Measurements from ENCODE around the gene STARD13.

DNA sequence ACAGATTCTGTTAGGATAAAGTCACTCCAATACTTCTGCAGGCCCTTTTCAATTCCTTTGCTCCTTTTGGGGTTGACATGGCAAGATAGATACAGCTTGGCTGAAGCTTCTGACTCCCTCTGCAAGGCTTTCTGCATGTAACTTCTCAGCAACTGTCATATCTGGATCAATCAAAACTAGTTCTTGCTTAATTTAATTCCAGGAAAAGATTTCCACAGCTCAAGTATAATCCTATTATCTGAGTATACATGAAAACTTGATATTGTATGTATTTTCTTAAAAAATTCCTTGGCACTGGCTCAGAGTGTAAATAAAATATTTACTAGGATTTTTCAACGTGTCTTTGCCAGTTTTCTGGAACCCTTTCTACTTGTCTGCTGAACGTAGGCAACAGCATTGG lies 109.6 kb downstream of the STARD13 start:
- TF ChIP-seq EGR1 (IDR thresholded peaks at IDR 0.05) (no peak), YY1 (IDR thresholded peaks at IDR 0.05; ENCODE audit: low read depth) (no peak), NFIC (IDR thresholded peaks at IDR 0.05) (no peak), RAD21 (IDR thresholded peaks at IDR 0.05; ENCODE audit: low read depth) (no peak)
- TF ChIP-seq, protein P1, sequence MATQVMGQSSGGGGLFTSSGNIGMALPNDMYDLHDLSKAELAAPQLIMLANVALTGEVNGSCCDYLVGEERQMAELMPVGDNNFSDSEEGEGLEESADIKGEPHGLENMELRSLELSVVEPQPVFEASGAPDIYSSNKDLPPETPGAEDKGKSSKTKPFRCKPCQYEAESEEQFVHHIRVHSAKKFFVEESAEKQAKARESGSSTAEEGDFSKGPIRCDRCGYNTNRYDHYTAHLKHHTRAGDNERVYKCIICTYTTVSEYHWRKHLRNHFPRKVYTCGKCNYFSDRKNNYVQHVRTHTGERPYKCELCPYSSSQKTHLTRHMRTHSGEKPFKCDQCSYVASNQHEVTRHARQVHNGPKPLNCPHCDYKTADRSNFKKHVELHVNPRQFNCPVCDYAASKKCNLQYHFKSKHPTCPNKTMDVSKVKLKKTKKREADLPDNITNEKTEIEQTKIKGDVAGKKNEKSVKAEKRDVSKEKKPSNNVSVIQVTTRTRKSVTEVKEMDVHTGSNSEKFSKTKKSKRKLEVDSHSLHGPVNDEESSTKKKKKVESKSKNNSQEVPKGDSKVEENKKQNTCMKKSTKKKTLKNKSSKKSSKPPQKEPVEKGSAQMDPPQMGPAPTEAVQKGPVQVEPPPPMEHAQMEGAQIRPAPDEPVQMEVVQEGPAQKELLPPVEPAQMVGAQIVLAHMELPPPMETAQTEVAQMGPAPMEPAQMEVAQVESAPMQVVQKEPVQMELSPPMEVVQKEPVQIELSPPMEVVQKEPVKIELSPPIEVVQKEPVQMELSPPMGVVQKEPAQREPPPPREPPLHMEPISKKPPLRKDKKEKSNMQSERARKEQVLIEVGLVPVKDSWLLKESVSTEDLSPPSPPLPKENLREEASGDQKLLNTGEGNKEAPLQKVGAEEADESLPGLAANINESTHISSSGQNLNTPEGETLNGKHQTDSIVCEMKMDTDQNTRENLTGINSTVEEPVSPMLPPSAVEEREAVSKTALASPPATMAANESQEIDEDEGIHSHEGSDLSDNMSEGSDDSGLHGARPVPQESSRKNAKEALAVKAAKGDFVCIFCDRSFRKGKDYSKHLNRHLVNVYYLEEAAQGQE (IDR thresholded peaks at IDR 0.05; ENCODE audit: low read depth): no peak
- TF ChIP-seq, protein P2, sequence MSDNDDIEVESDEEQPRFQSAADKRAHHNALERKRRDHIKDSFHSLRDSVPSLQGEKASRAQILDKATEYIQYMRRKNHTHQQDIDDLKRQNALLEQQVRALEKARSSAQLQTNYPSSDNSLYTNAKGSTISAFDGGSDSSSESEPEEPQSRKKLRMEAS (IDR thresholded peaks at IDR 0.05): no peak
- TF ChIP-seq, protein P3, sequence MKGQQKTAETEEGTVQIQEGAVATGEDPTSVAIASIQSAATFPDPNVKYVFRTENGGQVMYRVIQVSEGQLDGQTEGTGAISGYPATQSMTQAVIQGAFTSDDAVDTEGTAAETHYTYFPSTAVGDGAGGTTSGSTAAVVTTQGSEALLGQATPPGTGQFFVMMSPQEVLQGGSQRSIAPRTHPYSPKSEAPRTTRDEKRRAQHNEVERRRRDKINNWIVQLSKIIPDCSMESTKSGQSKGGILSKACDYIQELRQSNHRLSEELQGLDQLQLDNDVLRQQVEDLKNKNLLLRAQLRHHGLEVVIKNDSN (IDR thresholded peaks at IDR 0.05): no peak

Data from Ishikawa (cell line).